Esophagus squamous epithelium (tissue), 5 donors: ENCODE data around the gene MYO3B. TPM values are rescaled to one million over a fixed set of nuclear protein-coding genes. Genes with fewer than 3 reads are reported as not detected.

Experiments used
- DNase-seq: peaks from one replicate; lab custom pipeline; 2025; lab: John Stamatoyannopoulos, UW
- H3K27ac ChIP-seq, 4 donors: fragments of 200-600 bp; sonication (generic); one replicate each; pipeline ENCODE4 v1.5.1; 2016 to 2019; ENCODE audit warnings: mild to moderate bottlenecking in 1 of 4
- H3K27me3 ChIP-seq, 4 donors: fragments of 200-600 bp; sonication (generic); 1 replicate in 3 of 4; 2 replicates in 1 of 4; pipeline versions ENCODE4 v1.5.1 to v1.6.0; 2017 to 2021; ENCODE audit warnings: antibody characterized with exemption in 1 of 4
- H3K36me3 ChIP-seq, 3 donors: fragments of 200-600 bp; sonication (generic); one replicate each; pipeline ENCODE4 v1.5.1; 2016 to 2019
- H3K4me1 ChIP-seq, 3 donors: fragments of 200-600 bp; sonication (generic); one replicate each; pipeline ENCODE4 v1.5.1; 2017 to 2019
- H3K4me3 ChIP-seq, 4 donors: fragments of 200-600 bp; sonication (generic); 1 replicate in 3 of 4; 2 replicates in 1 of 4; pipeline ENCODE4 v1.5.1; 2016 to 2019; ENCODE audit warnings: mild to moderate bottlenecking in 2 of 4, moderate library complexity in 1 of 4
- H3K9me3 ChIP-seq, 3 donors: fragments of 200-600 bp; sonication (generic); one replicate each; pipeline ENCODE4 v1.5.1; 2016 to 2019
- POLR2A ChIP-seq, 4 donors: fragments of 450-650 bp; IDR thresholded peaks; one replicate each; pipeline ENCODE4 v1.6.1; 2017; ENCODE audit warnings: antibody characterized with exemption in 4 of 4, mild to moderate bottlenecking in 4 of 4, moderate library complexity in 3 of 4
- WGBS, 2 donors: methylation state at CpG; one replicate each; pipeline ENCODE4 v1.1.5; 2018; 5-methylcytosine and 5-hydroxymethylcytosine counted together
- intact Hi-C: fragments of 100-400 bp; cut with DNase I; formaldehyde crosslinking; loops from one replicate; pipeline ENCODE4 v1.15.0; 2022
- total RNA-seq, 4 donors: library from RNA; depleted of rRNA; stranded (reverse); fragments of >200 nt; gene quantifications; one replicate each; pipeline ENCODE4 v1.1.0, GENCODE V29; 2016
- TF ChIP-seq, protein P1 (sequence below), 6 experiments: fragments of 450-650 bp in 4 of 6; fragments of 200-600 bp in 2 of 6; sonication (generic) in 2 of 6; IDR thresholded peaks; one replicate each; pipeline ENCODE4 v1.5.1; 2016 to 2019; ENCODE audit warnings: antibody characterized with exemption in 6 of 6, mild to moderate bottlenecking in 4 of 6, moderate library complexity in 4 of 6
- donor health status: DM: yes; HTN: yes; CAD: no.

The MYO3B gene
- total RNA-seq, 4 donors from 2014 or later: 0.15 to 0.38 (median 0.18) TPM

DNA sequence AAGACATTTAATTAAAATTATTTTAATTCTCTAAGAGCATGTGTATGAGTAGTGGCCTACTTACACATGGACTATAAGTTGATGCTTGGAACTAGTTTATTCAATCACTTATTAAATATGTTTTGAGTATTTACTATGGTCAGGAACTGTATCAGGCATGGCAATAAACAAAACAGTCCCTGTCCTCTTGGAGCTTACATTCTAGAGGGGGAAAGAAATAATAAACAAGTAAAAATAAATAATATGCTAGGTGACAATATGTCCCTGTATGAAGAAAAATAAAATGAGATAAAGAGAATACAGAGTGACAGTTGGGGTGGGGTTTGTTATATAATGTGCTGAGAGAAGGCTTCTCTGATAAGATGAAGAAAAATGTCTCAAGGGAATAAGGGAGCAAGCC is 74.5 kb downstream of the MYO3B start:
- no peak overlapping the region for H3K27ac ChIP-seq
- intact Hi-C loops: no loop called here
- H3K4me1 ChIP-seq: no peaks in the 10 kb centered on the region
- H3K36me3 ChIP-seq: no peaks in the 10 kb centered on the region
- no peak for DNase-seq
- no peaks in the 10 kb centered on the region for H3K9me3 ChIP-seq
- H3K4me3 ChIP-seq: no peak overlapping the region
- TF ChIP-seq, protein P1, sequence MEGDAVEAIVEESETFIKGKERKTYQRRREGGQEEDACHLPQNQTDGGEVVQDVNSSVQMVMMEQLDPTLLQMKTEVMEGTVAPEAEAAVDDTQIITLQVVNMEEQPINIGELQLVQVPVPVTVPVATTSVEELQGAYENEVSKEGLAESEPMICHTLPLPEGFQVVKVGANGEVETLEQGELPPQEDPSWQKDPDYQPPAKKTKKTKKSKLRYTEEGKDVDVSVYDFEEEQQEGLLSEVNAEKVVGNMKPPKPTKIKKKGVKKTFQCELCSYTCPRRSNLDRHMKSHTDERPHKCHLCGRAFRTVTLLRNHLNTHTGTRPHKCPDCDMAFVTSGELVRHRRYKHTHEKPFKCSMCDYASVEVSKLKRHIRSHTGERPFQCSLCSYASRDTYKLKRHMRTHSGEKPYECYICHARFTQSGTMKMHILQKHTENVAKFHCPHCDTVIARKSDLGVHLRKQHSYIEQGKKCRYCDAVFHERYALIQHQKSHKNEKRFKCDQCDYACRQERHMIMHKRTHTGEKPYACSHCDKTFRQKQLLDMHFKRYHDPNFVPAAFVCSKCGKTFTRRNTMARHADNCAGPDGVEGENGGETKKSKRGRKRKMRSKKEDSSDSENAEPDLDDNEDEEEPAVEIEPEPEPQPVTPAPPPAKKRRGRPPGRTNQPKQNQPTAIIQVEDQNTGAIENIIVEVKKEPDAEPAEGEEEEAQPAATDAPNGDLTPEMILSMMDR (IDR thresholded peaks at IDR 0.05): no peak
- TF ChIP-seq POLR2A (IDR thresholded peaks at IDR 0.05): no peak
- H3K27me3 ChIP-seq: no peaks in the 10 kb centered on the region

DNA sequence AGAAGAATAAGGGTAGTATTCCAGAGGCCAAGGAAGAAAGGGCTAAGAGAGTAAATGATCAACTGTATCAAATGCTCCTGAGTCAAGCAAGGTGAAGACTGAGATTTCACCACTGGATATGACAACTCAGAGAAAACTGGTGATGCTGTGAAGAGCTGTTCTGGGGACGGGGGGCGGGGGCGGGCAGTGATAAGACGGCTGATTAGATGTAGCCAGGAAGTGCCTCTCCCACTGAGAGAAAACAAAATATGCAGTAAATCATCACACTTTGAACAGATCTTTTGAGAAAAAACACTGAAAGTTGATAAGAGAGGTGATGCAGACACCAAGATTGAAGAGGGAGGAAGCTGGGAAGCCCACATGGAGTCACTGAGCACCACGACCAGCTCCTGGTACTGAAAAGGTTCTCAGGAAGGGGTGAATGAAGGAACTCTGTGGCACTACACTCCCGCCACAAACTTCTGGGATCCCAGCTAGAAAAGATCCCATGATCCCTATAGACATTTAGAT is 75.8 kb downstream of the MYO3B start:
- intact Hi-C loops: no loop called here
- TF ChIP-seq, protein P1 (IDR thresholded peaks at IDR 0.05): no peak
- TF ChIP-seq POLR2A (IDR thresholded peaks at IDR 0.05): no peak
- 72 to 78% methylated on average over 5 to 6 of the region's 6 CpGs for WGBS, 2 donors

GRCh38 chr2:170254293-170254732 is 76.4 kb downstream of the MYO3B start:
- 80 to 98% methylated on average over 1 to 6 of the region's 7 CpGs for WGBS, 2 donors
- intact Hi-C loops: no loop called here
- TF ChIP-seq, protein P1 (IDR thresholded peaks at IDR 0.05): no peak
- TF ChIP-seq POLR2A (IDR thresholded peaks at IDR 0.05): no peak
- no peaks in the 10 kb centered on the region for H3K27me3 ChIP-seq
- no peaks in the 10 kb centered on the region for H3K4me1 ChIP-seq
- H3K4me3 ChIP-seq: no peak overlapping the region
- DNase-seq: no peak
- H3K9me3 ChIP-seq: no peaks in the 10 kb centered on the region
- H3K27ac ChIP-seq: no peak overlapping the region
- H3K36me3 ChIP-seq: no peaks in the 10 kb centered on the region

More for the DNA sequence above, 75.8 kb downstream of the MYO3B start:
- Histone ChIP-seq H3K9me3 (no peaks in the 10 kb centered on the region), H3K27ac (no peak overlapping the region), H3K27me3 (no peaks in the 10 kb centered on the region), H3K36me3 (no peaks in the 10 kb centered on the region), H3K4me3 (no peak overlapping the region), H3K4me1 (no peaks in the 10 kb centered on the region)
- DNase-seq: no peak

DNA sequence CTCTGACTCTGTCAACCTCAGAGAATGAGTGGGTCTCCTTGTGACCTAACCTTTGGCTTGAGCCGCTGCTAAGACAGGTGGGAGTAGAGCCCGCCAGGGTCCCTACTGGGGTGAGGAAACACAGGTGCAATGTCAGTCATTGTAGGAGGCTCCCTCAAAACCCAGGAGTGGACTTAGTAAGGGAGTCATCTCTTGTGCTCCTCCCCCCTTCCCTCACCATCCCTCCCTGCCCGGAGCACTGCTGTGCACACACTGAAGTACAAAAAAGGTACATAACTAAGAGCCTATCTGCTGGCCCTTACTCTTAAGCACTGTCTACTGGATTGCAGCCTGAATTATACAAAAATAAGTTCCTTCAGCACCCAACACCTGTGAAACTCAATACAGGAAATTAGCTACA is 77.2 kb downstream of the MYO3B start:
- TF ChIP-seq POLR2A (IDR thresholded peaks at IDR 0.05): no peak
- TF ChIP-seq, protein P1 (IDR thresholded peaks at IDR 0.05): no peak

GRCh38 chr2:170255971-170256370 is 78.0 kb downstream of the MYO3B start:
- Histone ChIP-seq H3K4me3 (no peak overlapping the region), H3K27ac (no peak overlapping the region), H3K4me1 (no peaks in the 10 kb centered on the region), H3K9me3 (peaks cover 0 to 4% (median 0%) of the 10 kb centered on the region in 3 donors), H3K36me3 (no peaks in the 10 kb centered on the region), H3K27me3 (no peaks in the 10 kb centered on the region)
- intact Hi-C loops: no loop called here
- WGBS, 2 donors: 18 to 32% methylated on average over 1 of the region's 1 CpG
- TF ChIP-seq POLR2A (IDR thresholded peaks at IDR 0.05): no peak
- TF ChIP-seq, protein P1 (IDR thresholded peaks at IDR 0.05): no peak
- no peak for DNase-seq

More for the DNA sequence above, 77.2 kb downstream of the MYO3B start:
- H3K27ac ChIP-seq: no peak overlapping the region
- intact Hi-C loops: no loop called here
- no peak for DNase-seq
- H3K27me3 ChIP-seq: no peaks in the 10 kb centered on the region
- peaks cover 0 to 1% (median 0%) of the 10 kb centered on the region in 3 donors for H3K9me3 ChIP-seq
- no peaks in the 10 kb centered on the region for H3K36me3 ChIP-seq
- H3K4me1 ChIP-seq: no peaks in the 10 kb centered on the region
- WGBS, 2 donors: 50 to 80% methylated on average over 2 of the region's 3 CpGs
- no peak overlapping the region for H3K4me3 ChIP-seq
